GM10248 (cell line): Measurements from ENCODE around the gene NOD2.
A peak's percentile ranks its signal among the peaks of the same experiment; 100 is the strongest.

ENCODE experiments used
- CTCF ChIA-PET: fragments of 300-600 bp; sonication (Branson Sonifier 250); formaldehyde crosslinking; extraction: SDS; loops from one replicate; lab custom pipeline; 2021; ENCODE audit warnings: antibody characterized with exemption; lab: Yijun Ruan, JAX
- POLR2A ChIA-PET: fragments of 350-650 bp; sonication (Branson Sonifier 250); formaldehyde crosslinking; extraction: SDS; loops from one replicate; lab custom pipeline; 2020; ENCODE audit warnings: antibody characterized with exemption; lab: Yijun Ruan, JAX
- DNase-seq: peaks from one replicate; pipeline ENCODE4 v3.0.0; 2012; ENCODE audit errors: extremely low spot score
- CTCF ChIP-seq: IDR thresholded peaks from 2 replicates; pipeline ENCODE4 v1.5.1; 2012; ENCODE audit warnings: mild to moderate bottlenecking, low read depth; ENCODE audit errors: extremely low read depth, missing control alignments, control extremely low read depth

NOD2 gene

GRCh38 chr16:50709061-50709684, 15.8 kb downstream of the NOD2 start:
- peak; percentile 45 for DNase-seq
- TF ChIP-seq CTCF: no peak
- ChIA-PET POLR2A (interaction anchor here (0.9 kb wide), 1 partner anchor 8 kb away, joined by 3 read pairs; no protein-coding TSS in a partner anchor), CTCF (interaction anchor here (0.9 to 2.0 kb wide), 11 partner anchors 10 to 354 kb away, joined by 3 to 6 read pairs (median 4); no protein-coding TSS in a partner anchor)

- no peak for TF ChIP-seq CTCF
Observed at GRCh38 chr16:50709980-50710379, 16.6 kb downstream of the NOD2 start.

GRCh38 chr16:50711040-50711439, 17.6 kb downstream of the NOD2 start:
- TF ChIP-seq CTCF: no peak
- POLR2A ChIA-PET: no interaction called here
- CTCF ChIA-PET: interaction anchor here (1.1 to 1.5 kb wide), 3 partner anchors 10 to 43 kb away, joined by 3 to 4 read pairs (median 3); no protein-coding TSS in a partner anchor
- no peak for DNase-seq

More at GRCh38 chr16:50709980-50710379, 16.6 kb downstream of the NOD2 start:
- DNase-seq: no peak
- ChIA-PET CTCF (interaction anchor here (1.3 to 1.5 kb wide), 3 partner anchors 9 to 42 kb away, joined by 3 to 4 read pairs (median 4); no protein-coding TSS in a partner anchor), POLR2A (no interaction called here)

GRCh38 chr16:50711862-50712559, 18.6 kb downstream of the NOD2 start:
- ChIA-PET CTCF (interaction anchor here (1.2 kb wide), 1 partner anchor 11 kb away, joined by 3 read pairs; no protein-coding TSS in a partner anchor), POLR2A (no interaction called here)
- TF ChIP-seq CTCF: no peak
- DNase-seq: no peak

GRCh38 chr16:50712560-50712898, 19.1 kb downstream of the NOD2 start:
- CTCF ChIA-PET: interaction anchor here (1.2 to 1.7 kb wide), 2 partner anchors 11 to 94 kb away, joined by 3 to 5 read pairs; no protein-coding TSS in a partner anchor

GRCh38 chr16:50712956-50713355, 19.6 kb downstream of the NOD2 start:
- no peak for TF ChIP-seq CTCF
- no peak for DNase-seq
- ChIA-PET POLR2A (no interaction called here), CTCF (interaction anchor here (0.9 to 1.7 kb wide), 2 partner anchors 17 to 93 kb away, joined by 3 to 5 read pairs; no protein-coding TSS in a partner anchor)

More at GRCh38 chr16:50712560-50712898, 19.1 kb downstream of the NOD2 start:
- POLR2A ChIA-PET: no interaction called here
- no peak for TF ChIP-seq CTCF
- no peak for DNase-seq
